HAP-1 (cell line): ENCODE data around the gene MBD6.

Experiments used
- DNase-seq, 2 experiments: peaks; one replicate each; pipeline ENCODE4 v3.0.0-alpha.2; 2016 to 2020; ENCODE audit warnings: low spot score in 2 of 2
- H3K27me3 ChIP-seq: fragments of 250-450 bp; sonication (Bioruptor Pico); 2 replicates; pipeline ENCODE4 v1.5.1; 2020; ENCODE audit warnings: low read depth, mild to moderate bottlenecking, moderate library complexity
- H3K36me3 ChIP-seq: fragments of 250-450 bp; sonication (Bioruptor Pico); replicated peaks from 2 replicates; pipeline ENCODE4 v1.5.1; 2020; ENCODE audit warnings: mild to moderate bottlenecking
- H3K4me1 ChIP-seq: fragments of 250-450 bp; sonication (Bioruptor Pico); 2 replicates; pipeline ENCODE4 v1.5.1; 2020; ENCODE audit warnings: mild to moderate bottlenecking
- H3K4me3 ChIP-seq: fragments of 250-450 bp; sonication (Bioruptor Pico); 2 replicates; pipeline ENCODE4 v1.5.1; 2020; ENCODE audit warnings: mild to moderate bottlenecking, moderate library complexity
- H3K9me3 ChIP-seq: fragments of 250-450 bp; sonication (Bioruptor Pico); 2 replicates; pipeline ENCODE4 v1.5.1; 2020; ENCODE audit warnings: mild to moderate bottlenecking, moderate library complexity
- in situ Hi-C: fragments of 300-500 bp; cut with MboI; formaldehyde crosslinking; loops from 3 replicates; pipeline ENCODE4 v1.14.3; 2020; ENCODE audit warnings: low sequenced_read_pairs, inconsistent platforms, mixed read lengths

MBD6 gene

GRCh38 chr12:57525615-57526383 lies 3.2 kb downstream of the MBD6 start:
- H3K36me3 ChIP-seq = peaks cover 58% of the 10 kb centered on the region
- in situ Hi-C loops = no loop called here
- H3K27me3 ChIP-seq = no peaks in the 10 kb centered on the region
- H3K9me3 ChIP-seq = no peaks in the 10 kb centered on the region
- no peak overlapping the region for H3K4me3 ChIP-seq
- DNase-seq = no peak
- H3K4me1 ChIP-seq = peaks cover 28% of the 10 kb centered on the region

GRCh38 chr12:57526477-57527126 lies 4.0 kb downstream of the MBD6 start:
- H3K9me3 ChIP-seq = no peaks in the 10 kb centered on the region
- no peak for DNase-seq
- peaks cover 66% of the 10 kb centered on the region for H3K36me3 ChIP-seq
- H3K4me1 ChIP-seq = peaks cover 20% of the 10 kb centered on the region
- in situ Hi-C loops = no loop called here
- H3K4me3 ChIP-seq = no peak overlapping the region
- H3K27me3 ChIP-seq = no peaks in the 10 kb centered on the region

GRCh38 chr12:57527184-57527583 lies 4.6 kb downstream of the MBD6 start:
- DNase-seq = no peak
- in situ Hi-C loops = no loop called here
- Histone ChIP-seq H3K4me3 (no peak overlapping the region), H3K4me1 (peaks cover 15% of the 10 kb centered on the region), H3K36me3 (peaks cover 72% of the 10 kb centered on the region), H3K27me3 (no peaks in the 10 kb centered on the region), H3K9me3 (no peaks in the 10 kb centered on the region)

GRCh38 chr12:57528176-57528575 lies 5.6 kb downstream of the MBD6 start:
- DNase-seq = no peak
- Histone ChIP-seq H3K27me3 (no peaks in the 10 kb centered on the region), H3K4me1 (peaks cover 13% of the 10 kb centered on the region), H3K4me3 (no peak overlapping the region), H3K9me3 (no peaks in the 10 kb centered on the region), H3K36me3 (peaks cover 82% of the 10 kb centered on the region)
- in situ Hi-C loops = no loop called here

- H3K27me3 ChIP-seq = no peaks in the 10 kb centered on the region
- no peak overlapping the region for H3K4me3 ChIP-seq
- no peaks in the 10 kb centered on the region for H3K9me3 ChIP-seq
- peaks cover 8% of the 10 kb centered on the region for H3K4me1 ChIP-seq
- in situ Hi-C loops = no loop called here
- H3K36me3 ChIP-seq = peaks cover 88% of the 10 kb centered on the region
- DNase-seq = no peak
Observed at GRCh38 chr12:57528831-57529555, 6.4 kb downstream of the MBD6 start.

GRCh38 chr12:57529831-57530230 lies 7.2 kb downstream of the MBD6 start:
- no peaks in the 10 kb centered on the region; the same call in 1 of the 2 replicates for H3K4me1 ChIP-seq
- no peaks in the 10 kb centered on the region for H3K9me3 ChIP-seq
- no peaks in the 10 kb centered on the region for H3K27me3 ChIP-seq
- peaks cover 89% of the 10 kb centered on the region for H3K36me3 ChIP-seq
- no peak for DNase-seq
- H3K4me3 ChIP-seq = no peak overlapping the region
- in situ Hi-C loops = no loop called here

- Histone ChIP-seq H3K36me3 (peaks cover 93% of the 10 kb centered on the region), H3K4me1 (no peaks in the 10 kb centered on the region), H3K4me3 (no peak overlapping the region), H3K9me3 (no peaks in the 10 kb centered on the region), H3K27me3 (no peaks in the 10 kb centered on the region)
- DNase-seq = no peak
- in situ Hi-C loops = no loop called here
Observed at GRCh38 chr12:57530396-57531142, 7.9 kb downstream of the MBD6 start.

GRCh38 chr12:57531836-57532235 lies 9.2 kb downstream of the MBD6 start:
- Histone ChIP-seq H3K27me3 (no peaks in the 10 kb centered on the region), H3K9me3 (no peaks in the 10 kb centered on the region), H3K36me3 (peaks cover 83% of the 10 kb centered on the region), H3K4me1 (no peaks in the 10 kb centered on the region), H3K4me3 (no peak overlapping the region)
- in situ Hi-C loops = no loop called here
- no peak for DNase-seq

- Histone ChIP-seq H3K4me1 (no peaks in the 10 kb centered on the region), H3K4me3 (no peak overlapping the region), H3K27me3 (no peaks in the 10 kb centered on the region), H3K36me3 (peaks cover 73% of the 10 kb centered on the region), H3K9me3 (no peaks in the 10 kb centered on the region)
- in situ Hi-C loops = no loop called here
- no peak for DNase-seq
Observed at GRCh38 chr12:57533108-57533507, 10.5 kb downstream of the MBD6 start.

- Histone ChIP-seq H3K36me3 (peaks cover 64% of the 10 kb centered on the region), H3K27me3 (no peaks in the 10 kb centered on the region), H3K9me3 (no peaks in the 10 kb centered on the region), H3K4me3 (no peak overlapping the region), H3K4me1 (no peaks in the 10 kb centered on the region)
- no peak for DNase-seq
- in situ Hi-C loops = no loop called here
Observed at GRCh38 chr12:57534250-57534649, 11.6 kb downstream of the MBD6 start.

- H3K4me3 ChIP-seq = no peak overlapping the region
- no peak for DNase-seq
- in situ Hi-C loops = no loop called here
- no peaks in the 10 kb centered on the region for H3K4me1 ChIP-seq
- no peaks in the 10 kb centered on the region for H3K27me3 ChIP-seq
- peaks cover 57% of the 10 kb centered on the region for H3K36me3 ChIP-seq
- H3K9me3 ChIP-seq = no peaks in the 10 kb centered on the region
Observed at GRCh38 chr12:57534991-57535543, 12.4 kb downstream of the MBD6 start.

- H3K36me3 ChIP-seq = peaks cover 48% of the 10 kb centered on the region
- no peaks in the 10 kb centered on the region for H3K27me3 ChIP-seq
- DNase-seq = no peak
- in situ Hi-C loops = no loop called here
- no peaks in the 10 kb centered on the region for H3K4me1 ChIP-seq
- no peak overlapping the region for H3K4me3 ChIP-seq
- H3K9me3 ChIP-seq = no peaks in the 10 kb centered on the region
Observed at GRCh38 chr12:57535764-57536596, 13.4 kb downstream of the MBD6 start.

GRCh38 chr12:57536597-57536942 lies 13.9 kb downstream of the MBD6 start:
- H3K4me3 ChIP-seq = no peak overlapping the region
- in situ Hi-C loops = no loop called here

More at GRCh38 chr12:57536597-57536942, 13.9 kb downstream of the MBD6 start:
- no peaks in the 10 kb centered on the region for H3K27me3 ChIP-seq
- H3K9me3 ChIP-seq = no peaks in the 10 kb centered on the region
- H3K36me3 ChIP-seq = peaks cover 45% of the 10 kb centered on the region
- no peaks in the 10 kb centered on the region for H3K4me1 ChIP-seq
- no peak for DNase-seq
